Measurements from ENCODE around the gene GSTA2. TPM values are rescaled to one million over a fixed set of nuclear protein-coding genes. Genes with fewer than 3 reads are reported as not detected.
"Not testable (repeated sequence)": the region's sequence is repeated elsewhere in the genome, so short reads cannot be mapped to it uniquely, and the experiment has no call there.

GSTA2 gene
- total RNA-seq, 4 donors from 2014 or later = not detected

DNA sequence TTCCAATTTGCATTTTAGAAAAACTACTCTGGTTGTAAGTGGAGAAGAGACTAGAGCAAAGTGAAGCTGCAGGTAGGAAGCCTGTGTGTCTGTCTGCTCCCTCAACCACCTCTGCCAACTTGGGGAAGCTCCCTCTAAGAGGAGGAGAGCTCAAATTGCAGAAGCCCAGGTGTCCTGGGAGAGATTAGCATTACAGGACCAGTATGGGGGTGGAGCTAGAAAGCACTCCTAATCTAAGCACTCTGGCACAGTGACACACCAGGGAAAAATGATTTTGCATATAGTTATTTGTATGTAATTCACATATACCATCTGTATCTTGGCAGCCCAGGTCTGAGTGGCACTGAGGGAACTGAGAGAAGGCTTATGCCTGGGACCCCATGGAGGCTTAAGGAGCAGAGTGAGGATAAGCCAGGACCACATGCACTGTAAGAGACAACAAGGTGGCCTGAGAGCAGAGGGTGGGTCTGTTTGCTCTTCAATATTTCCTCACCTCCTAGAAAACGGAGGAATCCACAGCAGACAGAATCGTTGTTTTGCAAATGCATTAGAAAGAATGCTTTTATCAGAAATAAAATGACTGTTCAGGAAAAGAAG is 13.6 kb downstream of the GSTA2 start:
- Histone ChIP-seq H3K27me3 (no peaks in the 10 kb centered on the region), H3K9me3 (no peaks in the 10 kb centered on the region), H3K27ac (no peak overlapping the region), H3K4me1 (no peaks in the 10 kb centered on the region), H3K4me3 (no peak overlapping the region), H3K36me3 (no peaks in the 10 kb centered on the region)
- intact Hi-C loops (cut with DNase I; ENCODE audit: low total_unique reads) = no loop called here
- no peak for ATAC-seq
- TF ChIP-seq CTCF (IDR thresholded peaks at IDR 0.05 in 4 of 5, conservative IDR thresholded peaks at IDR 0.05 in 1 of 5) (no peak), POLR2A (IDR thresholded peaks at IDR 0.05) (no peak)
- DNase-seq = no peak
- in situ Hi-C loops (cut with MboI; ENCODE audit: low sequenced_read_pairs in 4 of 4) = no loop called here

DNA sequence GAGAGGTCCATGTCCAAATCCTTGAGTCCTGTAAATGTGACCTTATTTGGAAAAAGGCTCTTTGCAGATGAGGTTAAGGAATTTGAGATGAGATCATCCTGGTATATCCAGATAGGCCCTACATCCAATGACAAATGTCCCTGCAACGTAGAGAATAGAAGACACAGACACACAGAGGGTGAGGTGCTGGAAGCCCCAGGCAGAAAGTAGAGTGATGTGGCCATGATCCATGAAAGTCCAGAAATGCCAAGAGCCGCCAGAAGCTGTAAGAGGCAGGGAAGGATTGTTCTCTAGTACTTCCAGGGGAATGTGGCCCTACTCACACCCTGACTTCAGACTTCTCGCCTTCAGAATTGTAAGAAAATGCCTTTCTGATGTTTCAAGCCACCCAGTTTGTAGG is 16.0 kb downstream of the GSTA2 start:
- H3K4me1 ChIP-seq; H3K4me3 ChIP-seq; DNase-seq; H3K27ac ChIP-seq; in situ Hi-C loops (cut with MboI; ENCODE audit: low sequenced_read_pairs in 4 of 4); H3K27me3 ChIP-seq; H3K36me3 ChIP-seq; H3K9me3 ChIP-seq; intact Hi-C loops (cut with DNase I; ENCODE audit: low total_unique reads); ATAC-seq: not testable (repeated sequence)

GRCh38 chr6:52746213-52746612 is 17.1 kb downstream of the GSTA2 start:
- in situ Hi-C loops (cut with MboI; ENCODE audit: low sequenced_read_pairs in 4 of 4) = no loop called here
- ATAC-seq = no peak
- DNase-seq = no peak
- Histone ChIP-seq H3K27me3 (no peaks in the 10 kb centered on the region), H3K27ac (no peak overlapping the region), H3K4me3 (no peak overlapping the region), H3K4me1 (no peaks in the 10 kb centered on the region), H3K36me3 (no peaks in the 10 kb centered on the region), H3K9me3 (no peaks in the 10 kb centered on the region)
- intact Hi-C loops (cut with DNase I; ENCODE audit: low total_unique reads) = no loop called here
- TF ChIP-seq POLR2A (IDR thresholded peaks at IDR 0.05) (no peak), CTCF (IDR thresholded peaks at IDR 0.05 in 4 of 5, conservative IDR thresholded peaks at IDR 0.05 in 1 of 5) (no peak)

DNA sequence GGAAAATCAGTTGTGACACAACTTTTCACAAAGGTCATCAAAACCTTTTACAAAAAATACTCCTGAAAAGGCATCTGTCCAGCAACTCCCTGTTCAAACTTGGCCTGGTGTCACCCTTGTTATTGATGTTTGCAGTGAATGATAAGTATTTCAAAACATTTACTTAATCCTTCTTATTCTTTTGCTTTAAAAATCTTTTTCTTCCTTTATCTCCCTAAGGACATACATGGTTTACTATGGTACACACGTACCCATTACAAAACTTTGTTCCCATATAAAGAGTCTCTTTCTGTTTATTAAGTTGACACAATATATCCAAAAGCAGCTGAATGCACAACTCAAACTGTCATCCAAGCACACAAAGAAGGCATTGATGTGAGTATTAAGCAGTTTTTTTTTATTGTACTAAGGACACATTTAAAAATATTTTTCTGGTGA is 17.5 kb downstream of the GSTA2 start:
- no peak for TF ChIP-seq CTCF (IDR thresholded peaks at IDR 0.05 in 4 of 5, conservative IDR thresholded peaks at IDR 0.05 in 1 of 5)
- TF ChIP-seq POLR2A (IDR thresholded peaks at IDR 0.05) = no peak
- Histone ChIP-seq H3K4me3 (no peak overlapping the region), H3K27ac (no peak overlapping the region), H3K27me3 (no peaks in the 10 kb centered on the region), H3K36me3 (no peaks in the 10 kb centered on the region), H3K4me1 (no peaks in the 10 kb centered on the region), H3K9me3 (no peaks in the 10 kb centered on the region)
- intact Hi-C loops (cut with DNase I; ENCODE audit: low total_unique reads) (no loop called here), in situ Hi-C loops (cut with MboI; ENCODE audit: low sequenced_read_pairs in 4 of 4) (no loop called here)
- ATAC-seq (no peak), DNase-seq (no peak)

DNA sequence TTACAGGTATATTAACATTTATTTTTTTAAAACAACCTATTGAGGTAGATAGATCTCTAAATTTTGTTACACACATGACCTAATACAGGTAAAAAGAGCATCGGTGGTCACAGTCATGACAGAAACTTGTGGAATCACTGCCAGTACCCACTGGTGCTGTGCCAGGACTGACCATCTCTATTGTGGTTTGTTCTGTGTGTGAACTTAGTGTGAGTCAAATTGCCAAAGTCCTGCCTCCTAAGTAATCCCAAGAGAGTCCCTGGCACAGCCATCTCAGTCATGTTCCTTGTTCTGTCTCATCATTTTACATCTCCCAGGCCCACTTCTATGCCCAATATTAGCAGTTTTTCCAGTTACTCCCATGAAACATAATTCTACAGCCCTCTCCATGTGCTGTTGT is 21.4 kb downstream of the GSTA2 start:
- Histone ChIP-seq H3K27me3 (no peaks in the 10 kb centered on the region), H3K4me3 (no peak overlapping the region), H3K9me3 (no peaks in the 10 kb centered on the region), H3K4me1 (no peaks in the 10 kb centered on the region), H3K36me3 (no peaks in the 10 kb centered on the region), H3K27ac (no peak overlapping the region)
- intact Hi-C loops (cut with DNase I; ENCODE audit: low total_unique reads) (no loop called here), in situ Hi-C loops (cut with MboI; ENCODE audit: low sequenced_read_pairs in 4 of 4) (no loop called here)
- ATAC-seq (no peak), DNase-seq (no peak)
- TF ChIP-seq POLR2A (IDR thresholded peaks at IDR 0.05) (no peak), CTCF (IDR thresholded peaks at IDR 0.05 in 4 of 5, conservative IDR thresholded peaks at IDR 0.05 in 1 of 5) (no peak)

Measured in gastrocnemius medialis (tissue), 4 donors.